GM19397 (cell line): ENCODE results near the gene CFAP97D1.
"Not testable (repeated sequence)": the region's sequence is repeated elsewhere in the genome, so short reads cannot be mapped to it uniquely, and the experiment has no call there.

Source experiments
- ATAC-seq: cut with Tn5 transposase; IDR thresholded peaks from one replicate; pipeline ENCODE4 v1.9.1; 2021; ENCODE audit warnings: mild to moderate bottlenecking, moderate library complexity; ENCODE audit not compliant: unreplicated experiment

The CFAP97D1 gene

DNA sequence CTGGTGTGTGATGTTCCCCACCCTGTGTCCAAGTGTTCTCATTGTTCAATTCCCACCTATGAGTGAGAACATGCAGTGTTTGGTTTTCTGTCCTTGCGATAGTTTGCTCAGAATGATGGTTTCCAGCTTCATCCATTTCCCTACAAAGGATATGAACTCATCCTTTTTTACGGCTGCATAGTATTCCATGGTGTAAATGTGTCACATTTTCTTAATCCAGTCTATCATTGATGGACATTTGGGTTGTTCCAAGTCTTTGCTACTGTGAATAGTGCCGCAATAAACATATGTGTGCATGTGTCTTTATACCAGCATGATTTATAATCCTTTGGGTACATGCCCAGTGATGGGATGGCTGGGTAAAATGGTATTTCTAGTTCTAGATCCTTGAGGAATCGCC is 12.4 kb downstream of the CFAP97D1 start:
- not testable (repeated sequence) for ATAC-seq

DNA sequence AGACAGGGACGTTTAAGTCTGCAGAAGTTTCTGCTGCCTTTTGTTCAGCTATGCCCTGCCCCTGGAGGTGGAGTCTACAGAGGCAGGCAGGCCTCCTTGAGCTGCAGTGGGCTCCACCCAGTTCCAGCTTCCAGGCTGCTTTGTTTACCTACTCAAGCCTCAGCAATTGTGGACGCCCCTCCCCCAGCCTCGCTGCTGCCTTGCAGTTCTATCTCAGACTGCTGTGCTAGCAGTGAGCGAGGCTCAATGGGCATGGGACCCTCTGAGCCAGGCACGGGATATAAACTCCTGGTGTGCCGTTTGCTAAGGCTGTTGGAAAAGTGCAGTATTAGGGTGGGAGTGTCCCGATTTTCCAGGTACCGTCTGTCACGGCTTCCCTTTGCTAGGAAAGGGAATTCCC is 17.8 kb downstream of the CFAP97D1 start:
- not testable (repeated sequence) for ATAC-seq

GRCh38 chr17:43799047-43799446 is 18.8 kb downstream of the CFAP97D1 start:
- no peak for ATAC-seq

- ATAC-seq: no peak
These were observed 20.5 kb downstream of the CFAP97D1 start for GRCh38 chr17:43800736-43801135.

DNA sequence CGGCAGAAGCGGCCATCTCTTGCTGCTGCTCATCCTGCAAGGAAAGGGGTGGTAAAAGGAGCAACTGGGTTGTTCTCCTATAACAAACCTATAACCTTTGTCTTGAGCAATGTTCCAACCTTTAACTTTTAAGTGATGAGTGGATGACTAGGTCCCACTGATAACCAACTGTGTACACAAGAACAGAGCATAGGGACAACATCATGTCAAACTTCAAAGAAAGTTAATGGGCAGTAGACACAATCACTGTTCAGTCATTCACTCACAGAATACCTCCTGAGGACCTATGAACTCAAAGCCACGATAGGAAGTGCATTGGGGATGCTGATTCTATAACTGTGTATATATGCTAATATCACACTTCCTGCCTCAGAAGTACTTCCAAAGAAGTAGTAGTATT is 21.6 kb downstream of the CFAP97D1 start:
- no peak for ATAC-seq

DNA sequence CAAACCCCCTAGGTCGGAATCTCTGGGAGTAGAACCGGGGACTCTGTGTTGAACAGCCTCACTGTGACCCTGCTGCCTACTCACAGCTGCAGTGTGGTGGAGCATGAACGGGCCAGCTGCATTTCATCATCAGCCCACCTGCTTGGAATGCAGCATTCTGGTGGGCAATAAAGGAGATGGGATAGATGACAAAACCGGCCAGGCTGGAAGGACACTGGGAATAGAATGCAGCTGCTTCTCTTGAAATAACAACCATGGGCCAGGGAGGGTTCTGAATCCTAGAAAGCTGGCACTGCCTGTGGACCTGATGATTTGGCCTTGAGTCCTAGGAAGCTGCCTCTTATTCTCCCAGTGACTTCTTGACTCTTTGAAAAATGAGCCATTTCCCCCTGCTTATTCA is 23.5 kb downstream of the CFAP97D1 start:
- no peak for ATAC-seq

GRCh38 chr17:43805117-43805516 is 24.9 kb downstream of the CFAP97D1 start:
- no peak for ATAC-seq

GRCh38 chr17:43808076-43808475 is 27.8 kb downstream of the CFAP97D1 start:
- ATAC-seq: no peak

DNA sequence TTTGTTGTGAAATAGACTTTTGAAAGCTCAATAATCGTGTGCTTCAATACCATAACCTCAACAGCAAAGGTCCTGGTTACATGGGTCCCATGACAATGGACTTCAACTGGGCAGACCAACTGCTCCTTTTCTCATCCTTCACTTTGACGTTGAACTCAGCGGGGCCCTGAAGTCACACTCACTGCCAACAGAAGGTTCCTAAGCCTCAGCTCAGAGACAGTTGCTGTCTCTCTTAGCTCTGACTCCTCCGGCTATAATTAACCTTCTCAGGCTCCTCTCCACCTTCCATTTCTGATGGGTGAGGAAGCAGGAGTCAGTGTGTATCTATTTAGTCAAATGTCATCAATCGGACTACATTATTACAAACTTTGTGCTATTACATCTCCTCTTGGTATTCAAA is 28.9 kb downstream of the CFAP97D1 start:
- no peak for ATAC-seq

- ATAC-seq: no peak
These were observed 30.0 kb downstream of the CFAP97D1 start for GRCh38 chr17:43810226-43810715.

DNA sequence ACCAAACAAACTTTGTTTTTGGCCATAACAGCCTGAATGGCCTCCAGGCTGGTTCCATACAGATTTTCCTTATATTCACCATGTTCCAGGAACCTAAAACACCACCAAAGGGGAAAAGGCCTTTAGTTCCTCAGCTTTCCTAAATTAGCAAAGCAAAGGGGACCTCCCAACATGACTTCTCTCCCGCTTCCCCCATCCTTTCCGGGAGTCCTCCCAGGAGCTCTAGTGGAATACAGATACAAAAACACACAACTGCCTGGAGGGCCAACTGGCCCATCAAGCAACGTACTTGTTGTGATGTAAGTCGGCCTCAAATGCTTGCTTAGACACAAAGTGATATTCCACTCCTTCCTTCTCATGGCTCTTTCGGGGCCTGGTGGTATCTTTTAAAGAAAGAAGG is 30.6 kb downstream of the CFAP97D1 start:
- no peak for ATAC-seq

- ATAC-seq: no peak
These were observed 32.4 kb downstream of the CFAP97D1 start for GRCh38 chr17:43812396-43813265.

- no peak for ATAC-seq
These were observed 33.2 kb downstream of the CFAP97D1 start for GRCh38 chr17:43813386-43813785.

DNA sequence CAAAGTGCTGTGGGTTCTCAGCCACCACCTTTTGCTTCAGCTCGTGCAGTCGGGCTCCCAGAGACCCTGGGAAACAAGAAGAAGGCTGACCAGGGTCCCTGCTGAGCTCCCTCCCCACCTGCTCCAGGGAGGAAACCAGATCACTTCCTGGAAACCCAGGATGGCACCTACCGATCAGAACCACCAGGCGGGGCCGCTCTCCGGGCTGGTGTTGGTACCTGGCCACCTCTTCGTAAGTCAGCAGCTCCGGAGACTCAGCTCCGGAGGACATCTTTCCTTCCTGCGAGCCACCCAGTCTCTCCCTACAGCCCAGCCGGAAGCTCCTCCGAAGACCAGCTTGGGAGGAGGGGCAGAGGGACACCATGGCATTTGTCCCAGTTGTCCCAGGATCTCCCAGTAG is 33.8 kb downstream of the CFAP97D1 start:
- ATAC-seq: no peak

GRCh38 chr17:43814714-43815113 is 34.5 kb downstream of the CFAP97D1 start:
- no peak for ATAC-seq

DNA sequence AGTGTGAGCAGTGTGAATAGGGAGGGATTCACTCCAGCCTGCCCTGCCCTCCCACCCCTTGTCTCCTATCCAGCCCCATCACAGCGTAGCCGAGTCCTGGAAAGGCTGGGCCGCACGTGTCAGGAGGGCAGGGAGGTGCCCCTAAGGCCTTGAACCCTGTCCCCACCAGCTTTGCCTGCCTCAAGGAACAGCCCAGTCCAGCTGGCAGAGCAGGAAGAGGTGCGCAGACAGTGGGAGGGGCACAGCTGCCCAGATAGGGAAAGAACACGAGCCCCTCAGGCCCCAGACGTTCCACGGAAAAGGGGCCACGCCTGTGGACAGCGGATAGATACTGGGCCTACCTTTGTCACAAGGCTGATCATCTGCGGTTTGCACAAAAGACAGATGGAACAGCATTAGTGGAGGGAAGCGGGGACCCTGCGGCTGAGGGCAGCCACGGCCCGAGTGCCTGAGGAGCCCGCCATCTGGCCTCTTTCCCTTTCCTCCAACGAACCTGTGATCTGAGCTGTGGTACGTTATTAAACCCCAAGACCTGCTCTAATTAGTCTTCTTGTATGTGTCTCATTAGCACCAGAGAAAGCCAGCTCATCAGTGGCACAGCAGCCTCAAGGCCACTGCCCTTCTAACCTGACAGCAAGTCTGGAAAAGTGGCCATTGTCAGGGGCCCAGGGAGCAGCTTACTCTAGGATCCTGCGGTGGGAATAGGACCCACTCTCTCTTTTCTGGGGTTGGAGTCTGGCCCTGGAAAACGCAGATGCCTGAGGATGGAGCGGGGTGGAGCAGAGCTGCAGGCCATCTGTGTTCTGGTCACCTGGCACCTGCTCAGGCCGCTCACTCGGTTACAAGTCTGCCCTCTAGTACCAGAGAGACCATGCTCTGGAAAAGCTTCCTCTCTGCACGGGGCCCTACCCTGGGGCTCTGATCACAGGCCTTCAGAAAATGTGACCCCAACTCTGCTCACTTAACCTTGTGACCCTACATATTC is 36.4 kb downstream of the CFAP97D1 start:
- ATAC-seq: no peak

- ATAC-seq: no peak
These were observed 37.6 kb downstream of the CFAP97D1 start for GRCh38 chr17:43817826-43818225.

DNA sequence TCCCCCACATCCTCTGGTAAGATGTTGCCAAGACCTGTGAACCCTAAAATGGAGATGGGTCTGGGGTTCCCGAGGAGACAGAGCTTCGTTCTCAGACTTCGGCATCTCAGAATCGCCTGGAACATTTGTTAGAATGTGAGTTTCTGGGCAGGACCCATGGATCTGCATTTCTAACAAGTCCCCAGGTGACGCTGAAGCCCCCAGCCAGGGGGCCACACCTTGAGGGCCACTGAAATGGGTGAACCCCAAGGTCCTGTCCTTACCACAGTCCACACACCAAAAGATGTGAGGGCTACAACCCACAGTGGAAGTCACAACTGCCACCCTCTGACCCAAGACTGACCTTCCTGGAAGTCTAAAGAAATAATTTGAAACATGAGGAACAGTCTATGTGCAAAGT is 38.7 kb downstream of the CFAP97D1 start:
- no peak for ATAC-seq

DNA sequence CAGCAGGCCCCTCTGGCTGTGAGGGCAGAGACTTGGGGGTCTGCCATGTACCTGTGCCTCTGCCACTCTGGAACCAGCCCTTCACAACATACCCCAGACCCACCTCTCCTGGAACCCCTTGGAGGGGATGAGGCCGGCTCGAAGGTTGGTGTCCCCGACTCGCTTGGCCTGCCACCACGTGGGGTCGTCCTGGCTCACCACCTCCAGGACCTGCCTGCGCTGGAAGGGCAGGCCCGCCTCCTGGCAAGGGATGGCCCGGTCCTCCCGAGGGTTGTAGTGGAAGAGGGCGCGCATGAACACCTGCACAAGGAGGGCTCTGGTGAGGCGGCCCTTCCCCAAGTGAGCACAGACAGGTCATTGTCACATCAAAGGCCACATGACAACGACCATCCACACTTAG is 40.5 kb downstream of the CFAP97D1 start:
- no peak for ATAC-seq

DNA sequence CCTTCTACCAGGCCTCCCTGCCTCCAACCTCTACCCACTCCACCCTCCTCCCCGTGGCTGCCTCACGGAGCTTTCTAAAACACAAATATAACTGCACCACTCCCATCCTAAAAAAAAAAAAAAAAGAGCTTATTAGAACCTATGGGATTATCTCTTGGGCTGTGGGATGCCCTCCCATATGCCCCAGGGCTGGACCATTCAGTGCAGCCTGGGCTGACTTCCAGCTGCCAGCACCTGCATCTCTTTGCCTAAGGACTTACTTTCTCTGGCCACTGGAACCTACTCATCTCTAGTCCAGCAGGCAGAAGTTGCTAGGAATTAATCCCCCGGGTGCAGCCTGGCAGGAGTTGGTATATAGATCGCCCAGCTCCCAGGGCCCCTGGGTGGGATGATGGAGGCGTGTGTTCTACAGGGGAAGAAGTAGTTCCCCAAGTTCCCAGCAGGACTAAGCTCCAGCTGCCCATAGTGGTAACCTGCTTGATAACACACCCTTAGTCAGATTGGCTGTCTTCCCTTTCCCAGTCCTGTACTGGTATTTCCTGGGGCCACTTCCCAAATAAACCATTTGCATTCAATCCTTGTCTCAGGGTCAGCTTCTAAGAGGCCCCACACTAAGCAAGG is 42.4 kb downstream of the CFAP97D1 start:
- ATAC-seq: no peak
